Activated CD4-positive, CD25-positive, alpha-beta regulatory T cell (primary cell): ENCODE measurements around the gene SYNGAP1.
A peak's percentile ranks its signal among the peaks of the same experiment; 100 is the strongest.
"Not testable (repeated sequence)": the region's sequence is repeated elsewhere in the genome, so short reads cannot be mapped to it uniquely, and the experiment has no call there.

Source experiments
- DNase-seq, 4 experiments: peaks; one replicate each; lab custom pipeline; 2025; lab: John Stamatoyannopoulos, UW

Gene SYNGAP1

DNA sequence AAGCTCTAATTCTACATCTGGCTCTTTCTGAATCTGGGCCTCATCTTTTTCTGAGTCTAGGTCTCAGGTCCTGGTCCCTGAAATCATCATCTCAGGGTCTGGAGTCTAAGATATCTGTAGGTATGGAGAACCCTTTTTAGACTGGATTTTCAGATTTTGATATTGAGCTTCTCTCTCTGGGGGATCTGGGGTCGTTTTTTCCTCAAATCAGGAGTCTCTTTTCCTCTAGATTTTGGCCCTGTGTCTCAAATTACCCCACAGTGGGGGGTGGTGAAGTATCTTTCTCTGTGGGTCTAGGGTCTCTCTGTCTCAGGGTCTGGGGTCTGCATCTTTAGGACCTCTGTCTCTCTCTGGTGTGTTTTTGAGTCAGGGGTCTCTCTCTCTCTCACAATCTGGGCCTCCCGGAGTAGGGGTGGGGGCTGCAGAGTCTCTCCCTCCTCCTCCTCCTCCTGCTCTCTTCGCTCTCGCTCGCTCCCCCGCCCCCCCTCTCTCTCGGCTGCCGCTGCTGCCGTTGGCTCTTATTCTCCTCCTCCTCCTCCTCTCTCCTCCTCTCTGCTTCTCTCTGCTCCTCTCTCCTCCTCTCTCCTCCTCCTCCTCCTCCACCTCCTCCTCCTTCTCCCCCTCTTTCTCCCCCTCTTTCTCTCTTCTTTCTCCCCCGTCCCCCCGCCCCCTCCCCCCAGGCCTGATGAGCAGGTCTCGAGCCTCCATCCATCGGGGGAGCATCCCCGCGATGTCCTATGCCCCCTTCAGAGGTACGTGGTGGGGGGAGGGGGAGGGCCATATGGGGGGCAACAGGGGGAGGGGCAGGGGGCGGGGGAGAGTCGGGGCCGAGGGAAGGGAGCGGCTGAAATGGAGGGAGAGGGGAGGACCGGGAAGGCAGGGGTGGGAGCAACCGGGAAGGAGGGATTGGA, at the start of gene SYNGAP1:
Gene SYNGAP1, plus strand, starts transcription at position 486 of the 911 bp plus-strand sequence. Its CDS starts 200 bp downstream, at position 686.
- peak in 1 of 4 experiments; percentile 10 for DNase-seq

GRCh38 chr6:33371901-33372300, 48.0 kb upstream of the SYNGAP1 start:
- DNase-seq: not testable (repeated sequence)

- no peak for DNase-seq
These were observed 47.2 kb upstream of the SYNGAP1 start for GRCh38 chr6:33372526-33373123.

- no peak for DNase-seq
These were observed 45.6 kb upstream of the SYNGAP1 start for GRCh38 chr6:33373960-33374910.

DNA sequence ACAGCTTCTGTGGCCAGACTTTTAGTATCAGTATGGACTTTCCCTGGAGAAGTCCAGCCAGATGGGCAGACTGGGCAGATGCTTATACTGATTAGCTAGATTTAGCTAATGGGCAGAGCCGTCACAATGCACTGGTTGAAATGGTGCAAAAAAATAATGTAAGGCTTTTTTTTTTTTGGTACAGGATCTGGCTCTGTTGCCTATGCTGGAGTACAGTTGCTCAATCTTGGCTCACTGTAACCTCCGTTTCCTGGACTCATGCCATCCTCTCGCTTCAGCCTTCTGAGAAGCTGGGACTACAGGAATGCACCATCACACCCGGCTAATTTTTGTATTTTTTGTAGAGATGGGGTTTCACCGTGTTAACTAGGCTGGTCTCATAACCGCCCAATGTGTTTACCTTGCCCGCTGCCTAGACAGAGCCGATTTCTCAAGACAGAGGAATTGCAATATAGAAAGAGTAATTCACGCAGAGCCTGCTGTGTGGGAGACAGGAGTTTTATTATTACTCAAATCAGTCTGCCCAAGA, 44.7 kb upstream of the SYNGAP1 start:
- DNase-seq: no peak

DNA sequence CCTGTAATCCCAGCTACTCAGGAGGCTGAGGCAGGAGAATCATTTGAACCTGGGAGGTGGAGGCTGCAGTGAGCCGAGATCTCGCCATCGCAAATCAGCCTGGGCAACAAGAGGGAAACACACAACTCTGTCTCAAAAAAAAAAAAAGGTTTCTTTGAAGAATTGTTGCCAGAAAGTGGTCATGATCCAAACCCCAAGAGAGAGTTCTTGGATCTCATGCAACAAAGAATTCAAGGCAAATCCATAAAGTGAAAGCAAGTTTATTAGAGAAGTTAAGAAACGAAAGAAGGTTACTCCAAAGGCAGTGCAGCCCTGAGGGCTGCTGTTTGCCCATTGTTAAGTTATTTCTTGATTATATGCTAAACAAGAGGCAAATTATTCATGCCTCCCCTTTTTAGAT, 42.7 kb upstream of the SYNGAP1 start:
- DNase-seq: no peak

- DNase-seq: not testable (repeated sequence)
These were observed 40.7 kb upstream of the SYNGAP1 start for GRCh38 chr6:33379184-33379583.

DNA sequence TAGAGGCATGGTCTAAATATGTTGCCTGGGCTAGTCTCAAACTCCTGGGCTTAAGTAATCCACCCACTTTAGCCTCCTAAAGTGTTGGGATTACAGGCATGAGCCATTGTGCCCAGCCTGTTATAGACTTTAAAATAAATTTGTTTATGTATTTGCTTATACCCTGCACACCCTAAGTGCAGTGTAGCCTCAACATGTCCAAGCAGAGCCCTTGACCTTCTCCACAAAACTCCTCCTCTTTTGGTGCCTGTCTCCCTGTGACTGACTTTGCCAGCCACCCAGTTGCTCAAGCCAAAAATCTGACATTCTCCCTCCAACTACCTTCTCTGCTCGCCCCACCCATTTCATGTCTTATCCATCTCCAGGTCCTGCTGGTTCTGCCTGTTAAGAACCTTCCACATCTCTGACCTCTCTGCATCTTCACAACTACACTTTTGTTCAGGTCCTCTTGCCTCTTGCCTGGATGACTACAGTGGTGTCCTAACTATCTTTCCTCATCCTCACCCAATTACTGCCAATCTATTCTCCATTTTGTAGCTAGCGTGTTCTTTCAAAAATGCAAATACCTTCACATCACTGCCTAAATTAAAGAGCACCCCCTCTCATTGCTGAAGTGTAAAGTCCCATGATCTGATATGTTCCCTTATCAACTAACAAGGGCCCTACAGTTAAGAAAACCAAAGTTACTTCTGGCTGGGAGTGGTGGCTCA, 39.4 kb upstream of the SYNGAP1 start:
- DNase-seq: no peak

GRCh38 chr6:33383427-33384185, 36.3 kb upstream of the SYNGAP1 start:
- no peak for DNase-seq

- no peak for DNase-seq
These were observed 35.3 kb upstream of the SYNGAP1 start for GRCh38 chr6:33384581-33385020.

DNA sequence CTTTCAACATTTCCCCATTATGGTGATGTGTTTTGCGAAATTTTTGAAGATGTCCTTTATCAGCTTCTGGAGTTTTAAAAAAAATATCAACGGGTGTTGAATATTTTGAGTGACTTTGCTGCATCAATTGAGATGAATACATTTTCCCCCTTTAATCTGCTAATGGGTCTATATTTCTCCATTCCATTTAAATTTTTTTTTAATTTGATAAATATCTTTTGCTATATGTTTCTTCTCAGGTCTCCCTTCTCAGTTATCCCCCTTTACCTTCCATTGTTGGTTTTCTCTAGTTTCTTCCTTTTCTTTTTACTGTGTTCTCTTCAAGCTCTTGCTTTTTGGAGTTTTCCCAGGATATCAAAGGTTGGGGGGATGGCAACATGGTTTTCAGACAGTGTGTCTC, 29.7 kb upstream of the SYNGAP1 start:
- no peak for DNase-seq

GRCh38 chr6:33390767-33391277, 29.0 kb upstream of the SYNGAP1 start:
- no peak for DNase-seq

- DNase-seq: peak; percentile 99 to 100 (median 100)
These were observed 28.5 kb upstream of the SYNGAP1 start, which contains the start of gene KIFC1 for GRCh38 chr6:33391278-33391921. Gene KIFC1 (plus strand): TSS chr6:33391823. CDS start chr6:33391986, 163 bp downstream.

GRCh38 chr6:33391922-33392594, 27.8 kb upstream of the SYNGAP1 start:
- DNase-seq: no peak

DNA sequence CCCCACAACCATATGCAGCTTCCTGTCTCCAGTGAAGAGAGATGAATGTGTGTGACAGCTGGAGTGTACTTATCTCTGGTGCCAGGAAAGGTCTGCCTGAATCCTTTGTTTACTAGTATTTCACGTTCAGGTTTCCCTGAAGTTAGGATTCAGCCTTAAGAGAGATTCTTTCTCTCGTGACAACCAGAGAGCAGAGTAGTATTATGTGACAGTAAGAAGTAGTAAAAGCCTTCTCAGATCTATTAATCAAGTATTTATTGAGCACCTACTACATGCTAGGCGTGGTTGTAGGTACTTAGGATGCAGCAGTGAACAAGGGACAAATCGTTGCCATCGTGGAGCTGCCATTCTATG, 27.3 kb upstream of the SYNGAP1 start:
- no peak for DNase-seq

DNA sequence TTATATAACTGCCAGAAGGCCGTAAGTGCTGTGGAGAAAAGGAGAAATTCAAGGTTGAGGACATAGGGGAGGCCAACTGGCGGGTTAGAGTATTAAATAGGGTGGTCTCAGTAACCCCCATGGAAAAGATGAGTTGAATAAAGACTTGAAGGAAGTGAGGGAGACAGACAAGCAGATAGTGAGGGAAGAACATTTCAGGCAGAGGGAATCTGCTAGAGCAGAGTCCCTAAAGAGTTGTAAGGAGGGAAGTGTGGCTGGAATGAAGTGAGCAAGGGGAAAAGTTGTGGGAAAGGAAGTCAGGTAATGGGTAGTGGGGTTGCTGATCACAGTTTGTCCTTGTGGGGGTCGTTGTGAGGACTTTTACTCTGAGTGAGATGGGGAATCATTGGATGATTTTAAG, 26.9 kb upstream of the SYNGAP1 start:
- no peak for DNase-seq

GRCh38 chr6:33397541-33397940, 22.3 kb upstream of the SYNGAP1 start:
- DNase-seq: no peak

DNA sequence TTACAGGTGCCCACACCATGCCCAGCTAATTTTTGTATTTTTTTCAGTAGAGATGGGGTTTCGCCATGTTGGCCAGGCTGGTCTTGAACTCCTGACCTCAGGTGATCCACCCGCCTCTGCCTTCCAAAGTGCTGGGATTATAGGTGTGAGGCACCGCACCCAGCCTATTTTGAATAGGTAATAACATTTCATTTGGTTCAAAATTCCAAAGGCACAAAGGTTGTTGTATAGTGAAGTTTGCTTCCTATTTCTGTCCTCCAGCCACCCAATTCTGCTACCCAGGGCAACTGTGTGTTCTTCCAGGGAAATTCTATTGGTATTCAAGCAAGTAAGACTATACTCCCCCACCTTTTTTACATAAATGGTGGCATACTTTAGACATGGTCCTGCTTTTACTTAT, 21.3 kb upstream of the SYNGAP1 start:
- not testable (repeated sequence) for DNase-seq

DNA sequence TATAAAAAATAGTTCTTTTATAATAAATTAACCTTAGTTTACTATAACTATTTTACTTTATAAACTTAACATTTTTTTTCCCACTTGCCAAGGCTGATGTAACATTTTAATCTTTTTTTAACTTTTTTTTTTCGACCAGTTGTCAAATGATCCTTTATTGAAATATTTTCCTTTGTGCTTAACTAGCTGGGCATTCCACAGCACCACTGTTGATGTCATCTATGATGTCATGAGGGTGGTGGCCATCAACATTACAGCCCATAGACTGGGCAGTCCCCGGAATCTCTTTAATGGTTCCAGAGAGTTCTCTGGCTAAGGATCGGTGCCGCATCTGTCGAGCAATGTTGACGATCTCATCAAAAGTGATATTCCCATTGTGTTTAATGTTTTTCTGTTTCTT, 20.0 kb upstream of the SYNGAP1 start:
- DNase-seq: not testable (repeated sequence)
